ENCODE results near the gene VPS33A. TPM values are rescaled to one million over a fixed set of nuclear protein-coding genes. Genes with fewer than 3 reads are reported as not detected.

VPS33A gene
- total and polyA plus RNA-seq, 2 donors (not counting 3 experiments of a cell fraction or from before 2014, with no cell fraction given) = 12.1 to 23.1 TPM

- Histone ChIP-seq H3K4me2 (ENCODE audit: insufficient read depth, low read length) (no peak overlapping the region), H3K79me2 (ENCODE audit: control insufficient read depth, insufficient read depth, low read length) (no peaks in the 10 kb centered on the region), H2AFZ (ENCODE audit: low read depth, low read length) (no peak overlapping the region), H3K27me3 (ENCODE audit: control insufficient read depth in 2 of 2, insufficient read depth in 2 of 2, low read length in 2 of 2) (no peaks in the 10 kb centered on the region), H3K9ac (replicated peaks; ENCODE audit: extremely low read depth, insufficient read depth, low read length) (no peak overlapping the region), H3K9me1 (replicated peaks; ENCODE audit: control insufficient read depth, extremely low read depth, insufficient read depth, low read length) (no peaks in the 10 kb centered on the region), H3K27ac (ENCODE audit: insufficient read depth, low read depth, low read length) (no peak overlapping the region), H4K20me1 (replicated peaks; ENCODE audit: control insufficient read depth, extremely low read depth, insufficient read depth, low read length) (no peaks in the 10 kb centered on the region), H3K36me3 (ENCODE audit: control insufficient read depth in 2 of 2, extremely low read depth in 1 of 2, insufficient read depth in 2 of 2, low read length in 2 of 2) (peaks cover 19 to 26% of the 10 kb centered on the region in 2 experiments), H3K9me3 (replicated peaks; ENCODE audit: control insufficient read depth, insufficient read depth, low read length) (no peaks in the 10 kb centered on the region), H3K4me3 (replicated peaks in 1 of 3; ENCODE audit: insufficient read depth in 1 of 3, low read depth in 1 of 3, low read length in 3 of 3) (no peak overlapping the region), H3K4me1 (ENCODE audit: control insufficient read depth, extremely low read depth, insufficient read depth, low read length) (no peaks in the 10 kb centered on the region)
- TF ChIP-seq MAX (IDR thresholded peaks at IDR 0.05; ENCODE audit: insufficient read depth, insufficient read length) (no peak), POLR2AphosphoS5 (IDR thresholded peaks at IDR 0.05; ENCODE audit: insufficient read depth, low read depth, low read length) (no peak), JUN (IDR thresholded peaks at IDR 0.05; ENCODE audit: borderline replicate concordance, insufficient read depth, insufficient read length, low read depth) (no peak), GATA2 (IDR thresholded peaks at IDR 0.05; ENCODE audit: insufficient read depth, insufficient read length, low read depth, low read length) (no peak), POLR2A (IDR thresholded peaks at IDR 0.05; ENCODE audit: low read depth, low read length) (no peak), FOS (IDR thresholded peaks at IDR 0.05; ENCODE audit: borderline replicate concordance, insufficient read depth, low read length) (no peak), EZH2 (IDR thresholded peaks at IDR 0.05; ENCODE audit: borderline replicate concordance, low read depth, low read length, severe bottlenecking) (no peak), MYC (IDR thresholded peaks at IDR 0.05; ENCODE audit: low read depth, low read length) (no peak), CTCF (IDR thresholded peaks at IDR 0.05; ENCODE audit: extremely low read depth in 1 of 2, insufficient read depth in 1 of 2, low read depth in 1 of 2, low read length in 2 of 2) (no peak)
- ChIA-PET CTCF (interaction anchor here (1.1 to 1.3 kb wide), 2 partner anchors 9 to 23 kb away, joined by 4 to 7 read pairs; no protein-coding TSS in a partner anchor), POLR2A (no interaction called here)
- no TSS peak for BruUV-seq (replicated peaks)
- DNase-seq (ENCODE audit: low read depth, low spot score) (no peak), FAIRE-seq (no peak)
- intact Hi-C loops (cut with micrococcal nuclease) = no loop called here
- dilution Hi-C loops (cut with MboI; ENCODE audit: extremely low pct_ligation_motif_present, low sequenced_read_pairs) = no loop called here
Observed at GRCh38 chr12:122312926-122313325, 46.6 kb upstream of the VPS33A start.
